Bronchial epithelial cell (primary cell): ENCODE results near the gene VASN. TPM values are rescaled to one million over a fixed set of nuclear protein-coding genes. Genes with fewer than 3 reads are reported as not detected.

Experiments
- DNase-seq: peaks from one replicate; pipeline ENCODE4 v3.0.0-alpha.2; 2010; ENCODE audit warnings: low read depth
- FAIRE-seq: peaks from 2 replicates; lab custom pipeline; 2011; peaks lifted over from hg19 to GRCh38; lab: Jason Lieb, UNC
- H3K27me3 ChIP-seq: 2 replicates; pipeline ENCODE4 v1.5.1; 2011; ENCODE audit warnings: low read length; ENCODE audit not compliant: control insufficient read depth, insufficient read depth
- H3K36me3 ChIP-seq: 2 replicates; pipeline ENCODE4 v1.5.1; 2011; ENCODE audit warnings: low read length; ENCODE audit not compliant: control insufficient read depth, insufficient read depth
- H3K4me3 ChIP-seq: 2 replicates; pipeline ENCODE4 v1.5.1; 2011; ENCODE audit warnings: mild to moderate bottlenecking, low read depth, low read length, control low read depth
- CTCF ChIP-seq: IDR thresholded peaks from 2 replicates; pipeline ENCODE4 v1.5.1; 2011; ENCODE audit warnings: mild to moderate bottlenecking, moderate library complexity, low read length, control low read depth, inconsistent platforms; ENCODE audit not compliant: insufficient read depth, severe bottlenecking
- total RNA-seq: library from RNA; depleted of rRNA; stranded (reverse); fragments of >200 nt; gene quantifications from 2 replicates; pipeline ENCODE4 v1.2.1, GENCODE V29; 2014

Gene VASN
- total RNA-seq, 1 donor from 2014 or later, result 6.6 TPM

- Histone ChIP-seq H3K4me3 (no peak overlapping the region), H3K27me3 (no peaks in the 10 kb centered on the region), H3K36me3 (peaks cover 17% of the 10 kb centered on the region)
- FAIRE-seq (no peak), DNase-seq (no peak)
- TF ChIP-seq CTCF, result no peak
Measured at GRCh38 chr16:4412159-4412558, 40.5 kb downstream of the VASN start.

- H3K36me3 ChIP-seq, result peaks cover 12% of the 10 kb centered on the region
- no peak overlapping the region for H3K4me3 ChIP-seq
- DNase-seq, result no peak
- FAIRE-seq, result no peak
- no peaks in the 10 kb centered on the region for H3K27me3 ChIP-seq
- no peak for TF ChIP-seq CTCF
Measured at GRCh38 chr16:4412854-4413253, 41.2 kb downstream of the VASN start.

DNA sequence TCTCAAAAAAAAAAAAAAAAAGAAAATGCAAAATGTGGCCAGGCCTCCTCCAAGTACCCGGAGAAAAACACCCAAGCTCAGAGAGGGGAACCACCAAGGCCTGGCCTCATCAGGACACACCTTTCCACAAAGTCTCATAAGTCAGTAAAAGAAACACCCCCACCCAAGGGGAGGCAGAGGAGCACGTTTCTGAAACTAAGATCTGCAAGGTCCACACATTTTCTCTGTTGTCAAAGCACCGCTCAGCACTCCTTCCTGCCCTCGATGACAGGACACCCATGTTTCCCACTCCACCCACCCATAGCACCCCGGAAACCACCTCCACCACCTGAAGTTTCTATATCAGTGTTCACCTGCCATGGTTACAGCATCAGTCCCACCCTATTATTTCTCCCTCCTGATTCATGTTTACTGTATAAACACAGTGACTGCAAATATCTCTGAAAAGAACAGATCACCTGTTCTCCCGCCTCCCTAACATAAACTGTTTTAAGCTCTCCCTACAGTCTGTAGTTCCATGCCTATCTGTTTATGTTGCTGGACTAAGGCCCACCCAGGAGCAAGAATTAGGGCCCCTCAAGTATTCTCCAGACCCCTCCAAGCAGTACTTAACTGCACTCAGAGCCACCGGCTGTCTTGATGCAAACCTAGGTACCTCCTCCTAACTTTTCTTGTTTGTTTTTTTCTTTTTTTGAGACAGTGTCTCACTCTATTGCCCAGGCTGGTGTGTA is 42.7 kb downstream of the VASN start:
- DNase-seq (peak; percentile 47), FAIRE-seq (no peak)
- Histone ChIP-seq H3K27me3 (no peaks in the 10 kb centered on the region), H3K36me3 (peaks cover 10% of the 10 kb centered on the region), H3K4me3 (no peak overlapping the region)
- TF ChIP-seq CTCF, result no peak

DNA sequence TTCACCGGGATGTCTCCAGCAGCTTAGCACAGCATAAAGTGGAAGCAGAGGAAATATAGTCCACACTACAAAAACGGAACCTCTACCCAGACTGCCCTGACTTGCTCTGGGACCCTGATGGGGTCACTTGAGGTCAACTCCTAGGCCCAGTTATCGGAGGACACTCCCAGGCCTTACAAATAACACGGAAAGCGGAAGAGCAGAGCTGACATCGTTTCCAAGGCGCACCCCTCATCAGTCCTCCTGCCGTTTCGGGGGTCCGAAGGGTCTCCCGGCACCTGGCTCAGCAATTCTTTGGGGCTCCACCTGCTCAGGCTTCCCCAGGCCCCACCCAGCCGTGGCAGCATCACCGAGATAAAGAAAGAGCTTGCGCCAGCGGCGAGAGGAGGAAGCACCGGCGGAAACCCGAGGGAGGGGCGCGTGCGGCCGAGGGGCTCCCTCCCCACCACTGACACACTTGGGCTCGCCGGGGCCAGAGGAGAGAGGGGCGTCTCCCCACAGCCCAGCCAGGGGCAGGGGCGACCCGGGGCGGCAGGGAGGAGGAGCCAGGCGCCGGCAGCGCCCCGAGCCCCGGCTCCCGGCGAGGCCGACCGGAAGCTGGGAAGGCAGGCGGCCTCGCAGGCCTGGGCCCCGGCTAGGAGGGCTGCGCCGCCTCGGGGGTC is 44.0 kb downstream of the VASN start:
- no peak for TF ChIP-seq CTCF
- Histone ChIP-seq H3K4me3 (peak overlapping the region; percentile 89), H3K27me3 (no peaks in the 10 kb centered on the region), H3K36me3 (peaks cover 8% of the 10 kb centered on the region)
- FAIRE-seq (no peak), DNase-seq (no peak)

GRCh38 chr16:4416200-4417032 is 44.8 kb downstream of the VASN start, which contains the start of gene CORO7:
Gene CORO7, minus strand, starts transcription at chr16:4416596. Its CDS starts 78 bp downstream, at chr16:4416518.
- Histone ChIP-seq H3K4me3 (peak within 1 kb of the TSS; percentile 89), H3K27me3 (no peaks in the 10 kb centered on the region), H3K36me3 (peaks cover 8% of the 10 kb centered on the region)
- peak; percentile 70 for DNase-seq
- FAIRE-seq, result no peak
- TF ChIP-seq CTCF, result no peak
